ENCODE results near the gene KCNK17.

- TF ChIP-seq CTCF (IDR thresholded peaks at IDR 0.05) (no peak), POLR2AphosphoS5 (IDR thresholded peaks at IDR 0.05; ENCODE audit: low read depth, low read length) (no peak), SIN3A (IDR thresholded peaks at IDR 0.05; ENCODE audit: borderline replicate concordance, insufficient read depth, low read depth, low read length) (no peak)
Measured at GRCh38 chr6:39350723-39351505, 36.7 kb upstream of the KCNK17 start.

Measured in Panc1 (cell line).